Ovary (tissue), 10 donors: ENCODE data around the gene ERICH6B. TPM values are rescaled to one million over a fixed set of nuclear protein-coding genes. Genes with fewer than 3 reads are reported as not detected.
A peak's percentile ranks its signal among the peaks of the same experiment; 100 is the strongest.
"Not testable (repeated sequence)": the region's sequence is repeated elsewhere in the genome, so short reads cannot be mapped to it uniquely, and the experiment has no call there.

ENCODE experiments used
- DNase-seq, 5 donors: peaks; one replicate each; pipeline ENCODE4 v3.0.0-alpha.2; 2019 to 2020
- H3K27ac ChIP-seq, 2 donors: fragments of 200-600 bp; one replicate each; pipeline versions ENCODE4 v1.5.1 to v1.8.0; 2019 to 2022
- H3K27me3 ChIP-seq: fragments of 200-600 bp; one replicate; pipeline ENCODE4 v1.8.0; 2022
- H3K36me3 ChIP-seq: fragments of 200-600 bp; sonication (generic); one replicate; pipeline ENCODE4 v1.5.1; 2019
- H3K4me1 ChIP-seq: one replicate; pipeline ENCODE4 v1.8.1; 2013; ENCODE audit warnings: mild to moderate bottlenecking, moderate library complexity; ENCODE audit not compliant: insufficient read depth
- H3K4me3 ChIP-seq: fragments of 200-600 bp; sonication (generic); one replicate; pipeline ENCODE4 v1.5.1; 2017
- H3K9me3 ChIP-seq, 2 donors: fragments of 200-600 bp in 1 of 2; sonication (generic) in 1 of 2; one replicate each; pipeline versions ENCODE4 v1.5.1 to v1.8.1; 2013 to 2019; ENCODE audit warnings: mild to moderate bottlenecking in 1 of 2, moderate library complexity in 1 of 2
- EP300 ChIP-seq: sonication (generic); formaldehyde crosslinking; IDR thresholded peaks from one replicate; pipeline ENCODE4 v1.6.1; 2017; ENCODE audit warnings: antibody characterized with exemption
- POLR2A ChIP-seq: fragments of 450-650 bp; IDR thresholded peaks from one replicate; pipeline ENCODE4 v1.6.1; 2017; ENCODE audit warnings: antibody characterized with exemption, mild to moderate bottlenecking, moderate library complexity
- WGBS, 3 donors: extraction: QIAGEN DNeasy Blood & Tissue Kit in 1 of 3; methylation state at CpG; one replicate each; pipeline versions ENCODE4 v1.1.5 to v1.1.7; 2013 to 2017; 5-methylcytosine and 5-hydroxymethylcytosine counted together
- intact Hi-C, 4 donors: fragments of 100-400 bp; cut with DNase I; formaldehyde crosslinking; loops; one replicate each; pipeline versions ENCODE4 v1.11.0 to v1.15.1; 2022 to 2023
- long read RNA-seq, 3 donors: library from polyadenylated mRNA in 2 of 3; unstranded in 2 of 3; transcript quantifications; one replicate each; pipeline ENCODE4 v2.0.0 and lab custom pipeline, GENCODE V29; 2021 to 2026
- polyA plus RNA-seq, 2 donors: library from polyadenylated mRNA; stranded (reverse); fragments of 200-250 nt in 1 of 2; fragments of 350-450 nt in 1 of 2; fragmentation: Illumina TruSeq in 1 of 2; extraction: RNeasy Lipid Tissue Mini Kit (QIAGEN cat#74804) in 1 of 2; gene quantifications; one replicate each; pipeline ENCODE4 v1.2.3, GENCODE V29; 2013 to 2014
- total RNA-seq, 7 donors: library from RNA; depleted of rRNA in 2 of 7; stranded (reverse); fragments of >200 nt in 2 of 7; fragmentation: NEBNext Ultra II Directional in 3 of 7; extraction: Animal tissue kit (Norgen Biotek cat#: 25700) in 3 of 7; gene quantifications; one replicate each; pipeline versions ENCODE4 v1.1.0 to v1.2.4, GENCODE V29; 2016 to 2023
- TF ChIP-seq, protein P1 (sequence below), 3 donors: fragments of 450-650 bp in 2 of 3; fragments of 200-600 bp in 1 of 3; IDR thresholded peaks; one replicate each; pipeline versions ENCODE4 v1.5.1 to v1.8.0; 2016 to 2022; ENCODE audit warnings: antibody characterized with exemption in 3 of 3, mild to moderate bottlenecking in 1 of 3
- donor health status: DM: no; HTN: no; CAD: no; lungs with moderate emphysema.
- donor health status: DM: no; HTN: no; CAD: no.
- donor health status: Bipolar disorder and iron deficiency.
- donor health status: DM: yes; HTN: yes; CAD: no.
- donor health status: DM: no; HTN: no; CAD: no.
- donor health status: DM: yes; HTN: yes; CAD: no.

The ERICH6B gene
- total RNA-seq (not detected), polyA plus RNA-seq (not detected)
- long read RNA-seq, donor 1 = 0 reads
- long read RNA-seq, donor 2 = 0 reads
- long read RNA-seq, donor 3 = 0 reads

DNA sequence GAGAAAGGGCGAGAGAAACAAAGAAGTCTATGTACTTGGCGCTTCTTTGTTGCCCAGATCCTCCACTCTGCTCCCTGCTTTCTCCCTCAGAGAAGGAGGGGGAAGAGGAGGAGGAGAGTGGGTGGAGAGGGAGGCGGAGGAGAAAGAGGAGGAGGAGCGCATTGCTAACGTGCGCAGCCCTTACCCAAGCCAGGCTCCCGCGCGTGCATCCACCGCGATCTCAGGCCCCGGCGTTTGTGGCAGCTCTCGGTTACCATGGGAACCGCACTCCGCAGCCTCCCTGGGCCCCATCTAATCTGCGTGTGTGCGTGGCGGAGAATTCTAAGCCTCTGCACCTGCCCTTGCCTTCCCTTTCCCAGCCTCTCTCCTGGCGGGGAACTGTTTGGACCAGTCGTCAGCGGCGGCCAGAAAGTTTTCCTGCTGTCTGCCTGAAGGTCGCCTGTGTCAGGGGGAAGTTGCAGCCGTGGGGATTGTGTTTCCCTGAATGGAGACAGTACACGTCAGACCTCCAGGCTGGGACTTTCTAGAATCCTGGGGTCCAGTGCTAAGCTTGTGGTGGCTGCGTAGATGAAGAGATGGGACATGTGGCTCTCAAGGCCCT lies at the start of gene ERICH6B:
ERICH6B (minus strand) TSS at position 239 of the 601 bp plus-strand sequence. CDS start 18,734 bp downstream, outside the sequence.
- peak in 4 of 5 donors; percentile 13 to 68 (median 20) for DNase-seq
- H3K4me1 ChIP-seq = peaks cover 2% of the 10 kb centered on the region
- no peak within 1 kb of the TSS for H3K4me3 ChIP-seq
- H3K27me3 ChIP-seq = no peaks in the 10 kb centered on the region
- H3K36me3 ChIP-seq = no peaks in the 10 kb centered on the region
- intact Hi-C loops = no loop called here
- no peak within 1 kb of the TSS for H3K27ac ChIP-seq
- TF ChIP-seq, protein P1, sequence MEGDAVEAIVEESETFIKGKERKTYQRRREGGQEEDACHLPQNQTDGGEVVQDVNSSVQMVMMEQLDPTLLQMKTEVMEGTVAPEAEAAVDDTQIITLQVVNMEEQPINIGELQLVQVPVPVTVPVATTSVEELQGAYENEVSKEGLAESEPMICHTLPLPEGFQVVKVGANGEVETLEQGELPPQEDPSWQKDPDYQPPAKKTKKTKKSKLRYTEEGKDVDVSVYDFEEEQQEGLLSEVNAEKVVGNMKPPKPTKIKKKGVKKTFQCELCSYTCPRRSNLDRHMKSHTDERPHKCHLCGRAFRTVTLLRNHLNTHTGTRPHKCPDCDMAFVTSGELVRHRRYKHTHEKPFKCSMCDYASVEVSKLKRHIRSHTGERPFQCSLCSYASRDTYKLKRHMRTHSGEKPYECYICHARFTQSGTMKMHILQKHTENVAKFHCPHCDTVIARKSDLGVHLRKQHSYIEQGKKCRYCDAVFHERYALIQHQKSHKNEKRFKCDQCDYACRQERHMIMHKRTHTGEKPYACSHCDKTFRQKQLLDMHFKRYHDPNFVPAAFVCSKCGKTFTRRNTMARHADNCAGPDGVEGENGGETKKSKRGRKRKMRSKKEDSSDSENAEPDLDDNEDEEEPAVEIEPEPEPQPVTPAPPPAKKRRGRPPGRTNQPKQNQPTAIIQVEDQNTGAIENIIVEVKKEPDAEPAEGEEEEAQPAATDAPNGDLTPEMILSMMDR (IDR thresholded peaks at IDR 0.05) = no peak
- TF ChIP-seq POLR2A (no peak), EP300 (no peak)
- H3K9me3 ChIP-seq = no peaks in the 10 kb centered on the region
- WGBS, 3 donors = 3 to 5% (median 4%) methylated on average over 27 of the region's 27 CpGs

DNA sequence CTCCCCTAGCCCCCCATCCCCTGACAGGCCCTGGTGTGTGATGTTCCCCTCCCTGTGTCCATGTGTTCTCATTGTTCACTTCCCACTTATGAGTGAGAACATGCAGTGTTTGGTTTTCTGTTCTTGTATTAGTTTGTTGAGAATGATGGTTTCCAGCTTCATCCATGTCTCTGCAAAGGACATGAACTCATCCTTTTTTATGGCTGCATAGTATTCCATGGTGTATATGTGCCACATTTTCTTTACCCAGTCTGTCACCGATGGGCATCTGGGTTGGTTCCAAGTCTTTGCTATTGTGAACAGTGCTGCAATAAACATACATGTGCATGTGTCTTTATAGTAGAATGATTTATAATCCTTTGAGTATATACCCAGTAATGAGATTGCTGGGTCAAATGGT lies 47.4 kb upstream of the ERICH6B start:
- DNase-seq, H3K9me3 ChIP-seq, H3K27ac ChIP-seq, H3K27me3 ChIP-seq, H3K36me3 ChIP-seq, H3K4me1 ChIP-seq, intact Hi-C loops, H3K4me3 ChIP-seq: not testable (repeated sequence)
- 92 to 96% (median 93%) methylated on average over 1 of the region's 1 CpG for WGBS, 3 donors

DNA sequence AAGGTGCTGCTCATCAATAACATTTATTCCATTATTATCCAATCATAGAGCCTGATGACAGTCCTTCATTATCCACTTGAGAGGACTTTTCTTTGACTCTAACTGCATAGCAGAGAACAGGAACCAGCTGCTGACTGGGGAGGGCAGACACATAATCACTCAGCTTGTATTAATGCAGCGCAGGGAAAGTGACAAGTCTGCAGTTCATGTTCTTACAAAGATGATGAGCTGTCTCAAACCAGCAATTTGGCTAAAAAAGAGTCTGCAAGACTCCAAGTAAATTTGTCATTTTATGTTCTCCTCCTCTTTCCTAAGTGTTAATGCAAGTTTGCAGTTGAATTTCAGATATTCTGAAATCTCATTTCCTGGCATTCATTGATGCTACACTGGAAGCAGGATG lies 46.6 kb upstream of the ERICH6B start:
- Histone ChIP-seq H3K27me3 (no peaks in the 10 kb centered on the region), H3K4me3 (no peak overlapping the region), H3K27ac (no peak overlapping the region), H3K4me1 (no peaks in the 10 kb centered on the region), H3K36me3 (no peaks in the 10 kb centered on the region), H3K9me3 (no peaks in the 10 kb centered on the region)
- TF ChIP-seq, protein P1 (IDR thresholded peaks at IDR 0.05) = no peak
- no peak for TF ChIP-seq EP300
- no peak for TF ChIP-seq POLR2A
- 62 to 81% (median 63%) methylated on average over 1 of the region's 1 CpG for WGBS, 3 donors
- DNase-seq = no peak
- intact Hi-C loops = no loop called here

DNA sequence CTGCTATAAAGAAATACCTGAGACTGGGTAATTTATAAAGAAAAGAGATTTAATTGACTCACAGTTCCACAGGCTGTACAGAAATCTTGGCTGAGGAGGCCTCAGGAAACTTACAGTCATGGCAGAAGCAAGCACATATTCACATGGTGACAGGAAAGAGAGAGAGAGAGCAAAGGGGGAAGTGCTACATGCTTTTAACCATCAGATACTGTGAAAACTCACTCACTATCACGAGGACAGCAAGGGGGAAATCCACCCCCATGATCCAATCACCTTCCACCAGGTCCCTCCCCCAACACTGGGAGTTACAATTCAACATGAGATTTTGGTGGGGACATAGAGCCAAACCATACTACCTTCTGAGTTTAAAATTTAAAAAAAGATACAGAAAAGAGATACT lies 44.9 kb upstream of the ERICH6B start:
- WGBS, 3 donors = 15 to 41% (median 24%) methylated on average over 1 of the region's 1 CpG
- H3K9me3 ChIP-seq, H3K27ac ChIP-seq, H3K4me1 ChIP-seq, intact Hi-C loops, H3K27me3 ChIP-seq, H3K4me3 ChIP-seq, H3K36me3 ChIP-seq, DNase-seq: not testable (repeated sequence)

DNA sequence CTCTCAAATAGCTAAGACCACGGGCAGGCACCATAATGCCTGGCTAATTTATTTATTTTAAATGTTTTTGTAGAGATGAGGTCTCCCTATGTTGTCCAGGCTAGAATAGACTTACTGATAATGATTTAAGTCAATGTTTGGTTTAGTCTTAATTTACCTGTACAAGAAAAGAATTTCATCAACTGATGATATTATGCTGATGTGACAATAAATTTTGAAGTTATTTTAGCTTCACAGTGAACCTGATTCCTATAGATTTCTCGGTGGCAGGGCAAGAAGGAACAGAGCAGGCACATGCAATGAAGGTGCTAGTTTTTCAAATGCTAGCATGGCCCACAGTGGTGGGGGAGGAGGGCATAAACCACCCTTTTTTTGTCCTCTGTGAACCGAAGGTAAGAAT lies 44.0 kb upstream of the ERICH6B start:
- H3K27me3 ChIP-seq = no peaks in the 10 kb centered on the region
- TF ChIP-seq, protein P1 (IDR thresholded peaks at IDR 0.05) = no peak
- TF ChIP-seq POLR2A (no peak), EP300 (no peak)

More for the DNA sequence above, 44.0 kb upstream of the ERICH6B start:
- no peak for DNase-seq
- Histone ChIP-seq H3K4me3 (no peak overlapping the region), H3K9me3 (no peaks in the 10 kb centered on the region), H3K36me3 (no peaks in the 10 kb centered on the region), H3K27ac (no peak overlapping the region), H3K4me1 (no peaks in the 10 kb centered on the region)
- WGBS, 3 donors = 64 to 81% (median 74%) methylated on average over 3 of the region's 3 CpGs
- intact Hi-C loops = no loop called here
